Activated CD8-positive, alpha-beta memory T cell treated with anti-CD3 and anti-CD28 coated beads, Interleukin-2, amount 50 U/mL, for 24 hours (primary cell): ENCODE results near the gene ENDOG.
A peak's percentile ranks its signal among the peaks of the same experiment; 100 is the strongest.
"Not testable (repeated sequence)": the region's sequence is repeated elsewhere in the genome, so short reads cannot be mapped to it uniquely, and the experiment has no call there.

Experiments used
- DNase-seq: peaks from one replicate; pipeline ENCODE4 v3.0.0-alpha.2; 2020; ENCODE audit errors: extremely low read depth

The ENDOG gene

DNA sequence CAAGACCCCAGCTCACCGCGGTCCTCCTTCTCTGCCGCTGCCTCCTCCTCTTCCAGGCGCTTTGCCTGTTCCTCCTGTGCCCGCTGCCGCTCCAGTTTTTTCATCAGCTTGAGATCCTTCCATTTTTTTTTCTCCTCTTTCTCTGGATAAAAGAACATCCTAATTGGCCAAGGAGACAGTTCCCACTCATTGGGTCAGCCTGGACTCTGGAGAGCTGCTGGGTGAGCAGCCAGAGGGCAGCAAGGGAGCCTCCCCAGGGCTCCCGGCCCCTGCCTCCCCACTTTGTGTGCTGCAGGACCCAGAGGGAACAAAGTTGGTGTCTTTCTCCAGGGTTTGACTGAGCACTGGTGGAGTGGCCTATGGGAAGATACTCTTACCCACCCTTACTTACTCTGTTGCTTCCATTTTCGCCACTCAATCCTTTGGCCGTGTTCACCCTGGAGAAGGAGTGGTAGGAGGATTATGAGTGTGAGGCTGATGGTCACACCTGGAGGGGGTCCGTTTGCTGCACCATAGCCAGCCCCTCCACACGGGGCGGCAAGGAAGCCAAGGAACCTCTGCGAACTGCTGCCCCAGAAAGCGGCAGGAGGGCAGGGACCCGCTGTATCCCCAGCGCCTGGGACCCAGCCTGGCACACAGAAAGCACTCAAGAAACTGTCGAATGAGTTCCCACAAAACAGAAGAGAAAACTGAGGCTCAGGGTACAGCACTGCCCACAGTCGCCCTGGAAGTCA lies 10.6 kb downstream of the ENDOG start:
- no peak for DNase-seq

DNA sequence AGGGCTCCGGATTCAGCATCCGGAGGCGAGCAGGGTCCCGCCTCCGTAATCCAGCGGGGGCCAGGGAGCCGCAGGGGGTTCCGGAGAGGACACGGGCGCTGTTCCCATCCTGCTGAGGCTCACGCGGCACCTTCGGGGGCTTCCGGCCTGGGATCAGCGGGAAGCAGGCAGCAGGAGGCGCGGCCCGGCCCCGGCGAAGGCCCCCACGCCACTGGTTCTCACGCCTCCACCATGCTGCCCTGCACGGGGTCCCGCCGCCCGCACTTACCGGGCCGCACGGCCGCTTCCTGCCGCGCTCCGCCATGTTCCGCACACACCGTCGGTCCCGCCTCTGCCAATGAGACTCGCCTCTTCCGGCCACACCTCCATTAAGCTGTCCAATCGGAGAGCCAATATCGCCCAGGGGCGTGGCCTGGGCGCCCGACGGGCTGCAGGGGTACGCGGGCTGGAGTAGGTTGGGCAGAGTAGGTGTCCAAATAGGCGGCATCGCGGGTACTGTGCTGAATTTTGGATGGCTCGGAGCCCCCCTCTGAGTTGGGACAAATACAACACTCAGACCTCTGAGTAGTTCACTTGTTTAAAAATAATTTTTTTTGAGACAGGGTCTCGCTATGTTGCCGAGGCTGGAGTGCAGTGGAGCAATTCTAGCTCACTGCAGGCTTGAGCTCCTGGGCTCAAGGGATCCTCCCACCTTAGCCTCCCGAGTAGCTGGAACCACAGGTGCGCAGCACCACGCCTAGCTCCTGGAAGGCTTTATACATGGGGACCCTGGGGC lies 11.4 kb downstream of the ENDOG start, which contains the start of gene SPOUT1:
Gene SPOUT1 (minus strand): TSS at position 318 of the 775 bp plus-strand sequence. CDS start 14 bp downstream, at position 304.
- DNase-seq: peak; percentile 80

DNA sequence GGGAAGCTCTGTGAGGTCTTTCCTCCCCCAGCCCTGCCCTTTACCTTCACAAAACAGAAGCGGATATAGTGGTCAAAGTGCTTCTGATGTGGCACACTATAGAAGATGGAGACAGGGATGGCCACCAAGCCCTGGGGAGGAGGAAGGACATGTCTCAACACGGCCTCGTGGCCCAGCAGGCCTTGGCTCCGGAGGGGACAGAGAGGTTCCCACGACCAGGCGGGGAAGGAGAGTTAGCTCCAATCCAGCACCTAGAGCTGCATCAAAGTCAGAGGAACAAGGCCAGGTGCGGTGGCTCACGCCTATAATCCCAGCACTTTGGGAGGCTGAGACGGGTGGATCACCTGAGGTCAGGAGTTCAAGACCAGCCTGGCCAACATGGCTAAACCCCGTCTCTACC lies 15.4 kb downstream of the ENDOG start:
- no peak for DNase-seq

DNA sequence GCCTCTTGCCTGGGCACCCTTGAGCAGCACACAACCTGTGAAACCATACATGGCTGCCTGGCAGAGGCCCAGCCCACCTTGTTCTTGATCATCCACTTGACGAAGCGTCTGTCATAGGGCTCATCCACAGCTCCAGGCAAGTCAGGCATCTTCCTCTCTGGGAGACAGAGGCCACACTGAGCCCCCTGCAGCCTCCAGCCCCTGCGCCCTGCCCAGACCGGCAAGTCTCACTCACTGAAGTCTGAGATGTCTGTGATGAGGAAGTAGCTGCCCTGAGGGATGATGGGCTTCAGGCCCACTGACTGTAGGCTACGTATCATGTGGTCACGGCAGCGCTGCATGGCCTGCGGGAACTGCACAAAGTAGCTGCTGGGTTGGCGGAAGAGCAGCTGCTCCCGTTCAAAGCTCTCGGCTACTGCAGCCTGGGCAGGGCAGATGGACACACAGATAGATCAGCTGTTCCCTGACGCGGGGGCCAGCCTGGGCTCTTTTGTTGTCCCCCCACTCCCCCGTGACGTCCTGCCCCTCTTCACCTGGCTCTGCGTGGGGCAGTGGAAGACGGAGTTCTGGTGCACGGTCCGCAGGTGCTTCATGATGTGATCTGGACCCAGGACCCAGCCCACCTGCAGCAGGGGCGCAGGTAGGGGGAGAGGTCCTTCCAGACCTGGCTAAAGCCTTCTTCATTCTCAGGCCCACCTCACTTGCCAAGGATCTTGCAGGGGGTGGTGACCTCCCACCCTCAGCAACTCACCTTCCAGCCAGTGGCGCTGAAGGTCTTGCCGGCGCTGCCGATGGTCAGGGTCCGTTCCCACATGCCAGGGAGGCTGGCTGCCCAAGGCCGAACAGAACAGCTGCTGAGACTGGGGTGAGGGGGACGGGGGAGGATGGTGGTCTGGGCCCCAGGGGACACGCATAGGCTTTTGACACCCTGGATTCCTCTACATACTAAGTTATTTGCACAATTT lies 17.2 kb downstream of the ENDOG start:
- DNase-seq: no peak

DNA sequence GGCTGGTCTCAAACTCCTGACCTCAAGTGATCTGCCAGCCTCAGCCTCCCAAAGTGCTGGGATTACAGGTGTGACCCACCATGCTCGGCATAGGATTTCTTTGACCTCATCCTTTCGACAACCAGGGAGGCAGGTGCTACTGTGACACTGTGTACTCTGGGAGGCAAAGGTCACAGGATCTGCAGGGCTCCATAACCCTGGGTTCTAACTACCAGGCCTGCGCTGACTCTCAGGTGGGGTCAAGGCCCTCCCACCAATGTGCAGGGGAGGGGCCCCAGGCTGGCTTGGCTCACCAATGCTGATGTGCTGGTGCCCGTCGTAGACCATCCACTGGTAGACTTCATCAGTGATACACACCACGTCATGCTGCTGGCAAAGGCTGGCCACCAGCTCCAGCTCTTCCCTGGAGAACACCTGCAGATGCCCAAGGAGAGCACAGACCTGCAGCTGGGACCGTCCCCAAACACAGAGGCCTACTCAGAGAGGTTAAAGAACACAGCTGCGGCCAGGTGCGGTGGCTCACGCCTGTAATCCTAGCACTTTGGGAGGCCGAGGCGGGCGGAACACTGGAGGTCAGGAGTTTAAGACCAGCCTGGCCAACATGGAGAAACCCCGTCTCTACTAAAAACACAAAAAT lies 18.3 kb downstream of the ENDOG start:
- no peak for DNase-seq

DNA sequence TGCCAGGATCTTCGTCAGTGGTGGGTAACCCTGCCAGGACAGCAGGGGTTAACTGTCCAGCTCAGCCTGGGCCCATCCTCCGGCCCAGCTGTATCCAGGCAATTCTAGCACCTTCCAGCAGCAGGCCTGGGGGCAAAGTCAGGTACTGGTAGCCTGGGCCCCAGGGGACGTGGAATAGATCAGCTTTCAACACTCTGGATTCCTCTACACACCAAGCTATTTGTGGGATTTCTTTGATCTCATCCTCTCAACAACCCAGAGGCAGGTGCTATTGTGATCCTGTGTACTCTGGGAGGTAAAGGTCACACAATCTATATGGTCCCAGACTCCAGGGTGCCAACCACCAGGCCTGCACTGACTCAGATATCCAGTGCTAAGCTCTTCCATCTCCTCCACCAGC lies 20.0 kb downstream of the ENDOG start:
- no peak for DNase-seq

- no peak for DNase-seq
Measured at GRCh38 chr9:128840524-128840923, 22.2 kb downstream of the ENDOG start.

- no peak for DNase-seq
Measured at GRCh38 chr9:128841694-128842492, 23.6 kb downstream of the ENDOG start.

DNA sequence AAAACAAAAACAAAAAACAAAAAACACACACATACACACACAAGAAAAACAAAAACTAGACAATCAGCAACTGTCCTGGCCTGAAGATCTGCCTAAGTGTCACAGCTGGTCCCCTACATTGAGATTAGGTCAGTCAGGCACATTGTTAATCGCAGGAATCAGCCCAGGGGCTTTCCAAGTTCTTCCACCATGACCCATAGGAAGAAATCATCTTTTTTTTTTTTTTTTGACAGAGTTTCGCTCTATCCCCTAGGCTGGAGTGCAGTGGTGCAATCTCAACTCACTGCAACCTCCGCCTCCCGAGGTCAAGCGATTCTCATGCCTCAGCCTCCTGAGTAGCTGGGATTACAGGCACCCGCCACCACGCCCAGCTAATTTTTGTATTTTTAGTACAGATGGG lies 24.9 kb downstream of the ENDOG start:
- not testable (repeated sequence) for DNase-seq

- no peak for DNase-seq
Measured at GRCh38 chr9:128845186-128845931, 27.1 kb downstream of the ENDOG start.

DNA sequence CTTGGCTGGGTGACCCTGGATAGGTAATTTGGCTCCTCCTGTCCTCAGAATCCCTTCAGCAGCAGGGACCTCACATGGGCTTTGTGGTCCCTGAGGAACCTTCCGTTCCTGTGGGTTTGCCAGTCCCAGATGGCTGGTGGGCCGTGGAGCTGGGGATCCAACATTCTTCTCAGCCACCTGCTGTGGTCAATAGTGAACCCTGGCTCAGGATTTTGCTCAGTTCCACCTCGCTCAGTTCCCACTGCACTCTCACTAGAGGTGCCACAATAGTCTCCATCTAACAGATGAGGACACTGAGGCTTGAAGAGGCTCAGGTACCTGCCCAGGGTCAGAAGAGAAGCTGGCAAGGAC lies 28.4 kb downstream of the ENDOG start:
- no peak for DNase-seq

DNA sequence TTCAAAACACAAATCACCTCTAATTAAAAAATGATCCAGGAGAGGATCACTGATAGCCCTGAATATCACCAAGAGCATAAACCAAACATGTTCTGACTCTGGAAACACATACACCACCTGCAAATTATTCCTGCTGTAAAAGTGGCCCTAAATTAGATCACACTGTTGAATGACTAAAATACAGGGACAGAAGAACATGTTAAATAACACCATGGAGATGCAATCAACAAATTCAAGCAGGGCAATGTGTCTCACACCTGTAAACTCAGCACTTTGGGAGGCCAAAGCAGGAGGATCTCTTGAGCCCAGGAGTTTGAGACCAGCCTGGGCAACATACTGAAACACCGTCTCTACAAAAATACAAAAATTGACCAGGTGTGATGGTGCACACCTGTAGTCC lies 29.5 kb downstream of the ENDOG start:
- DNase-seq: no peak

DNA sequence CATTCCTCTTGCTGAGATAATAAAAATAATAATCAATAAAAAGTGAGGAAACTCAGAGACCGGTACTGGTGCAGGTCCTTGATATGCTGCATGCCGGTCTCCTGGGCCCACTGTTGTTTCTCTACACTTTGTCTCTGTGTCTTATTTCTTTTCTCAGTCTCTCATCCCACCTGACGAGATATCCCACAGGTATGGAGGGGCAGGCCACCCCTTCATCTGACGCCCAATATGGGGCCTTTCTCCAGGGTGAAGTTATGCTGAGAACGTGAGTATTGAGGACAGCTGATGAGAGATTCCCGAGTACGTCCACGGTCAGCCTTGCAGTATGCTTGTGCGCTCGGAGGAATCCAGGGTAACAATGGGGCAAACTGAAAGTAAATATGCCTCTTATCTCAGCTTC lies 32.7 kb downstream of the ENDOG start:
- not testable (repeated sequence) for DNase-seq

DNA sequence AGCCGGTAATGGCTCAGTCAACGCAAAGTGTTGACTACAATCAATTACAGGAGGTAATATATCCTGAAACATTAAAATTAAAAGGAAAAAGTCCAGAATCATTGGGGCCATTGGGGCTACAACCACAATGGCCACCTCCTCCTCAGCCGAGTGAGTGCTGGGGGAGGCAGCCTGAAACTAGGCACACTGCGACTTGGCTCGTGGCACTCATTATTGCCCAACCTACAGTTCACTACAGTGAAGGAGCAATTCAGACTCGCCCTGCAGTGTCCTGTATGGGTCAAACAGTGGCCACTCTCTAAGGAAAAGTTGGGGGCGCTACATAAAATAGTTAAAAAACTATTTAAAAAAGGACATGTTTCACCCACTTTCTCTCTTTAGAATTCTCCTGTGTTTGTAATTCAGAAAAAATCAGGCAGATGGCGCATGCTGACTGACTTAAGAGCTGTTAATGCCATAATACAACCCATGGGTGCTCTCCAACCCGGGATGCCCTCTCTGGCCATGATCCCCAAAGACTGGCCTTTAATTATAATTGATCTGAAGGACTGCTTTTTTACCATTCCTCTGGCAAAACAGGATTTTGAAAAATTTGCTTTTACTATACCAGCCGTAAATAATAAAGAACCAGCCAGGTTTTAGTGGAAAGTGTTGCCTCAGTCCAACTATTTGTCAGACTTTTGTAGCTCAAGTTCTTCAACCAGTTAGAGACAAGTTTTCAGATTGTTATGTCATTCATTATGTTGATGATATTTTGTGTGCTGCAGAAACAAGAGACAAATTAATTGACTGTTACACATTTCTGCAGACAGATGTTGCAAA lies 33.7 kb downstream of the ENDOG start:
- DNase-seq: not testable (repeated sequence)

DNA sequence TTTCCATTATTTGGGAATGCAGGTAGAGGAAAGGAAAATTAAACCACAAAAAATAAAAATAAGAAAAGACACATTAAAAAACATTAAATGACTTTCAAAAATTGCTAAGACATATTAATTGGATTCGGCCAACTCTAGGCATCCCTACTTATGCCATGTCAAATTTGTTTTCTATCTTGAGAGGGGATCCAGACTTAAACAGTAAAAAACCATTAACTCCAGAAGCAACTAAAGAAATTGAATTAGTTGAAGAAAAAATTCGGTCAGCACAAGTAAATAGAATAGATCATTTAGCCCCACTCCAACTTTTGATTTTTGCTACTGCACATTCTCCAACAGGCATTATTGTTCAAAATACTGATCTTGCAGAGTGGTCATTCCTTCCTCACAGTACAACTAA lies 34.3 kb downstream of the ENDOG start:
- DNase-seq: not testable (repeated sequence)

DNA sequence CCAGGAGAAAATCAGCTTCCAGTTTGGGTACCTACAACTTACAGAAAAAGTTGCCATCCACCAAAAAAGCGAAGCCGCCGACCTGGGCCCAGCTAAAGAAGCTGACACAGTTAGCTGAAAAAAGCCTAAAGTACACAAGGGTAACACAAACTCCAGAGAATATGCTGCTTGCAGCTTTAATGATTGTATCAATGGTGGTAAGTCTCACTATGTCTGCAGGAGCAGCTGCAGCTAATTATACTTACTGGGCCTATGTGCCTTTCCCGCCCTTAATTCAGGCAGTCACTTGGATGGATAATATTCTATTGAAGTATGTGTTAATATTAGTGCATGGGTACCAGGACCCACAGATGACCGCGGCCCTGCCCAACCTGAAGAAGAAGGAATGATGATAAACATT lies 36.2 kb downstream of the ENDOG start:
- not testable (repeated sequence) for DNase-seq

DNA sequence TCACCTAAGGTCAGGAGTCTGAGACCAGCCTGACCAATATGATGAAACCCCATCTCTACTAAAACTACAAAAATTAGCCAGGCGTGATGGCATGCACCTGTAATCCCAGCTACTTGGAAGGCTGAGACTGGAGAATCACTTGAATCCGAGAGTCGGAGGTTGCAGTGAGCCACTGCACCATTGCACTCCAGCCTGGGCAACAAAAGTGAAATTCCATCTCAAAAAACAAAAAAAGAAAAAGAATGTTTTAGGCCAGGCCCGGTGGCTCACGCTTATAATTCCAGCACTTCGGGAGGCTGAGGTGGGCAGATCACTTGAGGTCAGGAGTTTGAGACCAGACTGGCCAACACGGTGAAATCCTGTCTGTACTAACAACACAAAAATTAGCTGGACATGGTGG lies 40.2 kb downstream of the ENDOG start:
- not testable (repeated sequence) for DNase-seq

DNA sequence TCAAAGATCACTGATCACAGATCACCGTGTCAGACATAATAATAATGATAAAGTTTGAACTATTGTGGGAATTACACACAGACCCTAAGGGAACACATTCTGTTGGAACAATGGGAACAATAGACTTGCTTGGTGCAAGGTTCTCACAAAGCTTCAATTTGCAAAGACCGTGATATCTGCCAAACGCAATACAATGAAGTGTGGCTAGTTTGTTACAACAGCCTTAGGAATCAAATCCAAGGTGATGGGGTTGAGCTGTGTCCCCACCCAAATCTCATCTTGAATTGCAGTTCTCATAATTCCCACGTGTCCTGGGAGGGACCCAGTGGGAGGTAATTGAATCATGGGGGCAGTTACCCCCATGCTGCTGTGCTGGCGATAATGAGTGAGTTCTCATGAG lies 42.6 kb downstream of the ENDOG start:
- DNase-seq: no peak

- DNase-seq: no peak
Measured at GRCh38 chr9:128861501-128861900, 43.2 kb downstream of the ENDOG start.
